MCF 10A (cell line): ENCODE data around the gene STIM1. TPM values are rescaled to one million over a fixed set of nuclear protein-coding genes. Genes with fewer than 3 reads are reported as not detected.

Experiments used
- BruUV-seq: library from RNA; stranded (reverse); fragments of 400-500 nt; replicated peaks from 2 replicates; lab custom pipeline; 2021; lab: Mats Ljungman, UMichigan
- CTCF ChIA-PET: fragments of 300-600 bp; sonication (Branson Sonifier 250); formaldehyde crosslinking; extraction: SDS; loops from one replicate; lab custom pipeline; 2021; ENCODE audit warnings: antibody characterized with exemption, inconsistent platforms; lab: Yijun Ruan, JAX
- POLR2A ChIA-PET: fragments of 300-600, 350-650 bp; sonication (Branson Sonifier 250); formaldehyde crosslinking; extraction: SDS; loops from one replicate; lab custom pipeline; 2020; ENCODE audit warnings: antibody characterized with exemption, inconsistent platforms; lab: Yijun Ruan, JAX
- DNase-seq: peaks from one replicate; pipeline ENCODE4 v3.0.0-alpha.2; 2018; ENCODE audit not compliant: unreplicated experiment
- H3K27ac Mint-ChIP-seq: one replicate; pipeline ENCODE4 v1.8.0; 2022; ENCODE audit warnings: mild to moderate bottlenecking, low read depth, mixed read lengths; ENCODE audit not compliant: unreplicated experiment
- H3K27me3 Mint-ChIP-seq: one replicate; pipeline ENCODE4 v1.8.0; 2022; ENCODE audit warnings: mixed read lengths; ENCODE audit not compliant: insufficient read depth, unreplicated experiment
- H3K36me3 Mint-ChIP-seq: one replicate; pipeline ENCODE4 v1.8.0; 2022; ENCODE audit warnings: mild to moderate bottlenecking, moderate library complexity, mixed read lengths; ENCODE audit not compliant: insufficient read depth, unreplicated experiment
- H3K4me1 Mint-ChIP-seq: one replicate; pipeline ENCODE4 v1.8.0; 2022; ENCODE audit warnings: mixed read lengths; ENCODE audit not compliant: insufficient read depth, unreplicated experiment
- H3K4me3 Mint-ChIP-seq: one replicate; pipeline ENCODE4 v1.8.0; 2022; ENCODE audit warnings: mild to moderate bottlenecking, moderate library complexity, mixed read lengths; ENCODE audit not compliant: unreplicated experiment
- H3K9me3 Mint-ChIP-seq: one replicate; pipeline ENCODE4 v1.8.0; 2022; ENCODE audit warnings: mixed read lengths; ENCODE audit not compliant: unreplicated experiment
- intact Hi-C: fragments of 100-400 bp; cut with micrococcal nuclease; formaldehyde crosslinking; loops from 2 replicates; pipeline ENCODE4 v1.14.1; 2022
- total RNA-seq: library from RNA; stranded (reverse); gene quantifications from 2 replicates; pipeline ENCODE4 v1.2.3, GENCODE V29; 2022
- TF ChIP-seq, protein P1 (sequence below): fragments of 200-600 bp; IDR thresholded peaks from one replicate; pipeline ENCODE4 v1.8.0; 2022; ENCODE audit warnings: antibody characterized with exemption, mild to moderate bottlenecking; ENCODE audit not compliant: unreplicated experiment

Gene STIM1
- total RNA-seq, 1 experiment from 2014 or later = 41.2 TPM

DNA sequence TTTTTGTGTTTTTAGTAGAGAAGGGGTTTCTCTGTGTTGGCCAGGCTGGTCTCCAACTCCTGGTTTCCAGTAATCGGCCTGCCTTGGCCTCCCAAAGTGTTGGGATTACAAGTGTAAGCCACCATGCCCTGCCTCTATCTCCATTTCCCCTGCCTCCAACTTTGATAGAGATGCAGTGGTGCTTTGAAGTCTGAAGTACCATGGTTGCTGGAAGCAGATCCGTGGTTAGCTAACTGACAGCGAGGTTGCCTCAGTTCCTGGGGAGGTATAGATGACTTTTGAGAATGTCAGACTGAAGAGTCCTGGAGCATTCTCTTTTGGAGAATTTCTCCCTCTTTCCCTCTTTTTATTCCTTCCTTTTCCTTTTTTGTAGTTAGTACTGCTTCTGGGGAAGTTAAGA, 127.6 kb downstream of the STIM1 start:
- H3K9me3 Mint-ChIP-seq = no peaks in the 10 kb centered on the region
- H3K4me1 Mint-ChIP-seq = peaks cover 10% of the 10 kb centered on the region
- H3K27ac Mint-ChIP-seq = peak overlapping the region; percentile 32
- POLR2A ChIA-PET = interaction anchor here (1.1 kb wide), 1 partner anchor 131 kb away, joined by 3 read pairs; no protein-coding TSS in a partner anchor
- no peaks in the 10 kb centered on the region for H3K27me3 Mint-ChIP-seq
- intact Hi-C loops = no loop called here
- TF ChIP-seq, protein P1, sequence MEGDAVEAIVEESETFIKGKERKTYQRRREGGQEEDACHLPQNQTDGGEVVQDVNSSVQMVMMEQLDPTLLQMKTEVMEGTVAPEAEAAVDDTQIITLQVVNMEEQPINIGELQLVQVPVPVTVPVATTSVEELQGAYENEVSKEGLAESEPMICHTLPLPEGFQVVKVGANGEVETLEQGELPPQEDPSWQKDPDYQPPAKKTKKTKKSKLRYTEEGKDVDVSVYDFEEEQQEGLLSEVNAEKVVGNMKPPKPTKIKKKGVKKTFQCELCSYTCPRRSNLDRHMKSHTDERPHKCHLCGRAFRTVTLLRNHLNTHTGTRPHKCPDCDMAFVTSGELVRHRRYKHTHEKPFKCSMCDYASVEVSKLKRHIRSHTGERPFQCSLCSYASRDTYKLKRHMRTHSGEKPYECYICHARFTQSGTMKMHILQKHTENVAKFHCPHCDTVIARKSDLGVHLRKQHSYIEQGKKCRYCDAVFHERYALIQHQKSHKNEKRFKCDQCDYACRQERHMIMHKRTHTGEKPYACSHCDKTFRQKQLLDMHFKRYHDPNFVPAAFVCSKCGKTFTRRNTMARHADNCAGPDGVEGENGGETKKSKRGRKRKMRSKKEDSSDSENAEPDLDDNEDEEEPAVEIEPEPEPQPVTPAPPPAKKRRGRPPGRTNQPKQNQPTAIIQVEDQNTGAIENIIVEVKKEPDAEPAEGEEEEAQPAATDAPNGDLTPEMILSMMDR = no peak
- DNase-seq = no peak
- H3K4me3 Mint-ChIP-seq = no peak overlapping the region
- no TSS peak for BruUV-seq
- H3K36me3 Mint-ChIP-seq = peaks cover 11% of the 10 kb centered on the region
- CTCF ChIA-PET = interaction anchor here (2.3 kb wide), 1 partner anchor 128 kb away, joined by 8 read pairs; the partner anchor contains the start of gene STIM1

DNA sequence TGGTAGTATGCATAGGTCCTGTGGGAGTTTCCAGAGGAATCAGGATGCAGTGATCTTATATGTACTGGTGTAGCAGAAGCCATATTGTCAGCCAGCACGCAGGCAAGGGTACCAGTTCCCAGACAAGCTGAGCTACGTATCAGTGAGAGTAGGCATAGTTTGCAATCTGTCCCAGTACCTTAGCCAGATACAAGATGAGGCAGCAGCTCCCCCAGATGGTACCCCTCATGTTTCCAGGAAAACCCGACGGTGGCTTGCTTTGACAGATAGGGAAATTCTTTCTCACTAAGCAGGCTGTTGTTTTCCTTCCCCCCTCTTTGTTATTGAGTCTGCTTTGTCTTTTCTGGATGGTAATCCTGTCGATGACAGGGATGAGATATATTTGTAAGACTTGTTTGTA, 129.4 kb downstream of the STIM1 start:
- intact Hi-C loops = no loop called here
- no peaks in the 10 kb centered on the region for H3K27me3 Mint-ChIP-seq
- H3K36me3 Mint-ChIP-seq = peaks cover 5% of the 10 kb centered on the region
- H3K9me3 Mint-ChIP-seq = no peaks in the 10 kb centered on the region
- CTCF ChIA-PET = interaction anchor here (1.0 kb wide), 1 partner anchor 94 kb away, joined by 3 read pairs; no protein-coding TSS in a partner anchor
- H3K4me1 Mint-ChIP-seq = peaks cover 10% of the 10 kb centered on the region
- BruUV-seq = no TSS peak
- TF ChIP-seq, protein P1 = no peak
- DNase-seq = no peak
- H3K27ac Mint-ChIP-seq = no peak overlapping the region
- no peak overlapping the region for H3K4me3 Mint-ChIP-seq
- POLR2A ChIA-PET = interaction anchor here (0.9 kb wide), 1 partner anchor 12 kb away, joined by 3 read pairs; no protein-coding TSS in a partner anchor

DNA sequence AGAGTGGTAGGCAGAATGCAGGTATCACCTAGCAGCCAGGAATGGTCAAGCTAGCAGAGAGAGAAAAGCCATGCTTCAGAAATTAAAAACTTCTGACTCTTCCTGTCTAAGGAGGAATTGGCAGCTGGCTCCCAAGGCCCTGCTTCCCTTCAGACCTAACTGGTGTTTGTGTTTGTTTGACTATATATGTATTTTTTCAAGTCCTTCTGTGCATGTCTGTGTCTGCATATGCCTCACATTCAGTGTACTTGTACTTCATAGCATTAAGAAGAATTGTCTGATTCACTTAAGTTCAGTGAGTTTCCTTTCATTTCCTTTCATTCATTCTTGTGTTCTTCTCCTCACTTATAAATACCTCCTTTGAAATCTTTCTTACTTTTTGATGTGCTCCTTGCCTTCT, 130.2 kb downstream of the STIM1 start:
- no peak overlapping the region for H3K4me3 Mint-ChIP-seq
- POLR2A ChIA-PET = no interaction called here
- H3K4me1 Mint-ChIP-seq = peaks cover 10% of the 10 kb centered on the region
- H3K27me3 Mint-ChIP-seq = no peaks in the 10 kb centered on the region
- peaks cover 5% of the 10 kb centered on the region for H3K36me3 Mint-ChIP-seq
- no TSS peak for BruUV-seq
- no peak overlapping the region for H3K27ac Mint-ChIP-seq
- H3K9me3 Mint-ChIP-seq = no peaks in the 10 kb centered on the region
- DNase-seq = no peak
- CTCF ChIA-PET = no interaction called here
- intact Hi-C loops = no loop called here
- TF ChIP-seq, protein P1 = no peak

DNA sequence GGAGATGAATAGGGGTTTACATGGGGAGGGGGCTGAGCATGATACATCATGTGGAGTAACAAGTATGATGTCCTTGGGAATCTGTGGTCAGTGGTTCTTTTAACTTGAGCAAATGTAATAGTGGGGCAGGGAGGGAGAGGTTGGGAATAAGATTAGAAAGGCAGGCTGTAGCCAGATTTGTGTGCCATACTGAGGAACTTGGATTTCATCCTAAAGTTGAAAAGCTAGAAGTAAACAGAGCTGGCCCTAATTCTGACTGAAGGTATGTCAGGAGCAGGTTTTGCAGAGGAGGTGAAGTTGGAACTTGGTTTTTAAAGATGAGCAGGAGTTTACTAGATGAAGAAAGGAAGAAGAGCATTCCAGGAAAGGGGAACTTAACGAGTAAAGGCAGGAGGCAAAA, 130.8 kb downstream of the STIM1 start:
- TF ChIP-seq, protein P1 = no peak
- ChIA-PET CTCF (no interaction called here), POLR2A (no interaction called here)
- Mint-ChIP-seq H3K27ac (no peak overlapping the region), H3K4me3 (no peak overlapping the region), H3K9me3 (no peaks in the 10 kb centered on the region), H3K4me1 (peaks cover 6% of the 10 kb centered on the region), H3K36me3 (no peaks in the 10 kb centered on the region), H3K27me3 (no peaks in the 10 kb centered on the region)
- no TSS peak for BruUV-seq
- no peak for DNase-seq
- intact Hi-C loops = no loop called here
